Naive thymus-derived CD8-positive, alpha-beta T cell (primary cell): ENCODE measurements around the gene LCNL1. TPM values are rescaled to one million over a fixed set of nuclear protein-coding genes. Genes with fewer than 3 reads are reported as not detected.
A peak's percentile ranks its signal among the peaks of the same experiment; 100 is the strongest.
"Not testable (repeated sequence)": the region's sequence is repeated elsewhere in the genome, so short reads cannot be mapped to it uniquely, and the experiment has no call there.

ENCODE experiments used
- ATAC-seq, 2 donors: fragments of 150-1000 bp; cut with Tn5 transposase in 1 of 2; sonication (Bioruptor Pico), chemical (Tn5 transposase) in 1 of 2; 1 replicate in 1 of 2; 2 replicates in 1 of 2; pipeline ENCODE4 v1.10.0; 2021; ENCODE audit warnings: mild to moderate bottlenecking in 2 of 2, moderate library complexity in 2 of 2
- POLR2A ChIA-PET: fragments of 350-600 bp; sonication (Branson Sonifier 250); formaldehyde crosslinking; loops from one replicate; lab custom pipeline; 2021; ENCODE audit warnings: antibody characterized with exemption; lab: Charles Lee
- DNase-seq, 10 donors: peaks; one replicate each; pipeline versions ENCODE4 v3.0.0 to v3.0.0-alpha.2; 2020 to 2022
- H3K27ac Mint-ChIP-seq, 10 donors: one replicate each; pipeline ENCODE4 v1.8.0; 2020 to 2022; ENCODE audit warnings: mild to moderate bottlenecking in 10 of 10, mixed read lengths in 10 of 10, moderate library complexity in 4 of 10, inconsistent platforms in 1 of 10
- H3K27me3 Mint-ChIP-seq, 5 donors: one replicate each; pipeline ENCODE4 v1.8.0; 2021 to 2022; ENCODE audit warnings: mixed read lengths in 5 of 5
- H3K36me3 Mint-ChIP-seq, 3 donors: one replicate each; pipeline ENCODE4 v1.8.0; 2020 to 2022; ENCODE audit warnings: mixed read lengths in 3 of 3, mild to moderate bottlenecking in 2 of 3, inconsistent platforms in 1 of 3
- H3K4me1 Mint-ChIP-seq, 4 donors: one replicate each; pipeline ENCODE4 v1.8.0; 2021 to 2022; ENCODE audit warnings: mixed read lengths in 4 of 4
- H3K4me3 Mint-ChIP-seq, 10 donors: one replicate each; pipeline ENCODE4 v1.8.0; 2020 to 2022; ENCODE audit warnings: mild to moderate bottlenecking in 10 of 10, mixed read lengths in 10 of 10, moderate library complexity in 6 of 10, inconsistent platforms in 1 of 10
- H3K9me3 Mint-ChIP-seq, 9 donors: one replicate each; pipeline ENCODE4 v1.8.0; 2020 to 2022; ENCODE audit warnings: mixed read lengths in 9 of 9, mild to moderate bottlenecking in 3 of 9, inconsistent platforms in 1 of 9, moderate library complexity in 1 of 9
- polyA plus RNA-seq, 3 donors: library from polyadenylated mRNA; unstranded; fragments of 300-500 nt; fragmentation: Illumina TruSeq; gene quantifications; one replicate each; pipeline ENCODE4 v1.2.3, GENCODE V29; 2021
- total RNA-seq, 8 experiments: library from RNA in 2 of 8; stranded (reverse) in 2 of 8; gene quantifications; one replicate each; pipeline ENCODE4 v1.2.3 and lab custom pipeline; 2021 to 2026

The LCNL1 gene
- total and polyA plus RNA-seq, 5 experiments from 2014 or later: 0.44 to 0.74 TPM; not detected in 3

DNA sequence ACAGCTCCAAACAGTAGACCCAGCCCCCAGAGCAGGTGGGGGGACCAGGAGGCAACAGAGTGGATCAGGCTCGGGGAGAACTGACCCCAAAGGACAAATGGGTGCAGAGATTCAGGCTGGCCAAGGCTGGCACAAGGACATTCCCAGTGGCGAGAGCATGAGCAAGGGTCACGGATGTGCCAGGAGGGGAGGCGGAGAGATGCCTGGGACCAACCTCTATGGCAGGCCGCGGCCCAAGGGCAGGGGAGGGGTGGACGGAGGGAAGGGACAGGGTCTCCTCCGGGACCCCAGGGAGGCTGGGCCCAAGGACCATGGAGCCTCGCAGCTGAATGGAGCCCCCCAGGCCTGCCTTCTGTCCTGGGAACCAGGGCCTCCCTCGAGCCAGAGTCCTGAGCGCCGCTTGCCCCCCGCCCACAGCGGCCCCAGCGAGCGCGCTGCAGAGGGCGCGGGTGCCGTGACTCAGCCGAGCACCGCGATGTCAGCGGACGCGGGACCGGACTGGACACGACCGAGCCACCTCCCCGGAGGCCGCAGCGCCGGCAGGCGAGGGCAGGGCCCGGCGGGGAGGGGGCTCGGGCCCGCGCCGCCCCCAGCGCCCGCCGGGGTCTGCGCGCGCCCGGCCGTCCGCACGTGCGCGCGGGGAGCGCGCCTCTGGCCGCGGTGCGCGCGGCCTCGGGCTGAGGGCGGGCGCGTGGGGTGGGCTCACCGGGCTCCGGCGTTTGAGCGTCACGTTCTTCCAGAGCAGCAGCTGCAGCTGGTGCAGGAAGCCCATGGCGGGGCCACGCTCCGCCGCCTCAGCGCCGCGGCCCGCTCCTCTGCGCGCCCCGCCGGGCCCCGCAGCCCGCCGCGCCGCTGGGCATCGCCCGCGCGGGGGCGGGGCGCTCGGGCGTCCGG is 44.8 kb downstream of the LCNL1 start, which contains the start of gene ABCA2:
Gene ABCA2 (minus strand): TSS at position 869 of the 894 bp plus-strand sequence. CDS start 97 bp downstream, at position 772.
- Mint-ChIP-seq H3K4me1 (peaks cover 18 to 59% (median 47%) of the 10 kb centered on the region in 4 donors), H3K36me3 (no peaks in the 10 kb centered on the region), H3K9me3 (no peaks in the 10 kb centered on the region), H3K27ac (peak within 1 kb of the TSS in 9 of 10 donors; percentile 53 to 89 (median 75)), H3K4me3 (peak within 1 kb of the TSS; percentile 76 to 91 (median 86)), H3K27me3 (no peaks in the 10 kb centered on the region)
- POLR2A ChIA-PET: interaction anchor here (0.6 to 4.9 kb wide), 8 partner anchors 8 to 248 kb away, joined by 3 to 26 read pairs (median 4); partner anchors contain the start of genes C8G, CLIC3 and PAXX
- DNase-seq (no peak), ATAC-seq (no peak)

- Mint-ChIP-seq H3K4me1 (peaks cover 16 to 66% (median 55%) of the 10 kb centered on the region in 4 donors), H3K27ac (peak overlapping the region in 8 of 10 donors; percentile 9 to 88 (median 72)), H3K36me3 (no peaks in the 10 kb centered on the region), H3K27me3 (no peaks in the 10 kb centered on the region), H3K4me3 (peak overlapping the region; percentile 75 to 88 (median 83)), H3K9me3 (no peaks in the 10 kb centered on the region)
- peak; percentile 63 to 77 for ATAC-seq
- POLR2A ChIA-PET: interaction anchor here (0.6 to 4.9 kb wide), 11 partner anchors 9 to 239 kb away, joined by 3 to 26 read pairs (median 3); partner anchors contain the start of genes C8G, CLIC3, FBXW5 and MAN1B1
- DNase-seq: peak; percentile 32 to 80 (median 64)
Measured at GRCh38 chr9:137028263-137029057, 45.7 kb downstream of the LCNL1 start.

DNA sequence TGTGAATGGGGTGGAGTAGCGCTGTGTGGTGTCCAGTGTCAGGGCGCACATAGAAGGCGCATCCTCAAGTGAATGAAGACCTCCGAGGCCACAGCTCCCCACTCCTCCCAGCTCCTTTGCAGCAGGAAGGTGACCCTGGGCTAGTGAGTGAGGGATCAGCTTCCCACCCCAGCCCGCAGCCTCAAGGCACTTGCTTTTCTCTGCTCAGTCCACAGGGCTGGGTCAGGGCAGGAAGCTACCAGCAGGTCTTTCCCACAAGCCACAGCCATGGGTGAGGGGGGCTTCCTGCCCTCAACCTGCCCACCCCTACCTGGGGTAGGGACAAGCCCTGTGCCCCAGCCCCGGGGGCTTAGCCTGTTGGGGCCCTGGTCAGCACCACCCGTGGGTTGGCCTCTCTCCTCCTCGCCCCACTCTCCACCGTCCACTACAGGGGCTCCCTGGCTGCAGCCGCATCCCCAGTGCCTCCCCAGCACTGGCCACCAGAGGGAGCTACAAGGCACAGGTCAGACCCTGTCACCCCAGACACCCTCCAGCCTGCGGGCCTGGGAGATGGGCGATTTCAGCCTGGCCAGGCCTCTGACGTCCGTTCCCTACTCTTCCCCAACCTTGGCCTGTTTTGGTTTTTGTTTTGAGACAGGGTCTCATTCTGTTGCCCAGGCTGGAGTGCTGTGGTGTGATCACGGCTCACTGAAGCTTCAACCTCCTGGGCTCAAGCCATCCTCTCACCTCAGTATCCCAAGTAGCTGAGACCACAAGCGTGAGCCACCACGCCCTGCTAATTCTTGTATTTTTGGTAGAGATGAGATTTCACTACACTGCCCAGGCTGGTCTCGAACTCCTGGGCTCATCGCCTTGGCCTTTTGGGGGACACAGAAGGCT is 46.5 kb downstream of the LCNL1 start:
- H3K4me3 Mint-ChIP-seq: peak overlapping the region; percentile 75 to 88 (median 83)
- H3K27ac Mint-ChIP-seq: peak overlapping the region; percentile 56 to 88 (median 72)
- ATAC-seq (peak; percentile 15 to 29), DNase-seq (peak; percentile 29 to 76 (median 62))
- no peaks in the 10 kb centered on the region for H3K9me3 Mint-ChIP-seq
- H3K4me1 Mint-ChIP-seq: peaks cover 16 to 68% (median 61%) of the 10 kb centered on the region in 4 donors
- H3K27me3 Mint-ChIP-seq: no peaks in the 10 kb centered on the region
- POLR2A ChIA-PET: interaction anchor here (0.6 to 4.9 kb wide), 12 partner anchors 29 to 240 kb away, joined by 3 to 26 read pairs (median 3); partner anchors contain the start of genes C8G, CLIC3, FBXW5 and MAN1B1
- no peaks in the 10 kb centered on the region for H3K36me3 Mint-ChIP-seq

- Mint-ChIP-seq H3K4me1 (peaks cover 22 to 72% (median 67%) of the 10 kb centered on the region in 4 donors), H3K27me3 (no peaks in the 10 kb centered on the region), H3K36me3 (no peaks in the 10 kb centered on the region), H3K4me3 (peak overlapping the region; percentile 76 to 88 (median 82)), H3K27ac (peak overlapping the region in 7 of 10 donors; percentile 57 to 89 (median 81)), H3K9me3 (no peaks in the 10 kb centered on the region)
- ATAC-seq (no peak), DNase-seq (no peak)
- POLR2A ChIA-PET: interaction anchor here (0.6 to 2.6 kb wide), 9 partner anchors 30 to 242 kb away, joined by 3 to 13 read pairs (median 3); partner anchors contain the start of genes CLIC3, FBXW5, MAN1B1 and PAXX
Measured at GRCh38 chr9:137030006-137030405, 47.2 kb downstream of the LCNL1 start.

DNA sequence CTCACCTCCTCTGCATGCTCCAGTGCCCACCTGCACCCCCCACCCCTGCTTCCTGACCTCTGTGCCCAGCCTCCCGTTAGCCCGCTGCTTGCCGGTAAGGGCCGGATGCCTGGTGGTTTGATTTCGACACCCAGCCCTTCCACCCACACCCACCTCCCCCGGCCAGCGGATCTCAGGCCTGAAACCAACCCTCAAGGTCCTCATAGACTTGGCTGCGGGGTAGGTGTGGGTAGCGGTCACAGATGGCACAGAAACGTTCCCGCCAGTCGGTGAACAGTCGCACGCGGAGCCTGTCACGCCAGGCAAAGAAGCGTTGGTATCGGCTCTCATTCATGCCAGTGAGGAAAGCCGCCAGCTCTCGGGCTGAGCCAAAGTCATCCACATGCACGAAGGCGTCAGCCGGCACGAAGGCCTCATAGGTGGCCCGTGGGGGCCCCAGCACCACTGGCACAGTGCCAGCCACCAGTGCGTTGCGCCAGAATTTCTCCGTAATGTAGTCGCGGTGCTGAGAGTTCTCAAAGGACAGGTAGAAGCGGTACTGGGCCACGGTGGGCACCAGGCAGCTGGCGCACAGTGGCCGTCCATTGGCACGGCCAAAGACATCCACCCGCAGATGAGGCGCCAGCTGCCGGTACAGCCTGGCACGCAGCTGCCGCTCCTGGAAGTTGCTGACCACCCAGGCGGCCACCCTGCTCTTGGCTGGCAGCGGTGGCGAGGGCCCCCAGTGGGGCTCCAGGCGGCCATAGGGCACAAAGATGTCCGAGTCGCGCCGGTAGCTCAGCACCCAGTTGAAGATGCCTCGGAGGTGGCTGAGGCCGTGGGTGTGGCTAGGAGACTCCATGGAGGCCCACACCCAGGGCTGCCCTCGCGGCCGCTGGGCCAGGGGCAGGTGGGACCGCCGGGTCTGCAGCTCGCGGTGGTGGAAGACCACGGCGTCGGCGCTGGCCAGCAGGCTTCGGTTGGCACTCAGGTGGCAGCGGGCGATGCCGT is 48.0 kb downstream of the LCNL1 start:
- DNase-seq: peak in 2 of 10 donors; percentile 31 to 56
- H3K36me3 Mint-ChIP-seq: no peaks in the 10 kb centered on the region
- no peaks in the 10 kb centered on the region for H3K27me3 Mint-ChIP-seq
- ATAC-seq: no peak
- peak overlapping the region; percentile 66 to 88 (median 80) for H3K4me3 Mint-ChIP-seq
- H3K4me1 Mint-ChIP-seq: peaks cover 26 to 74% (median 70%) of the 10 kb centered on the region in 4 donors
- no peaks in the 10 kb centered on the region for H3K9me3 Mint-ChIP-seq
- peak overlapping the region in 9 of 10 donors; percentile 57 to 89 (median 72) for H3K27ac Mint-ChIP-seq
- POLR2A ChIA-PET: interaction anchor here (0.9 to 2.6 kb wide), 7 partner anchors 35 to 243 kb away, joined by 4 to 13 read pairs (median 5); partner anchors contain the start of genes CLIC3, MAN1B1, PAXX and RABL6

DNA sequence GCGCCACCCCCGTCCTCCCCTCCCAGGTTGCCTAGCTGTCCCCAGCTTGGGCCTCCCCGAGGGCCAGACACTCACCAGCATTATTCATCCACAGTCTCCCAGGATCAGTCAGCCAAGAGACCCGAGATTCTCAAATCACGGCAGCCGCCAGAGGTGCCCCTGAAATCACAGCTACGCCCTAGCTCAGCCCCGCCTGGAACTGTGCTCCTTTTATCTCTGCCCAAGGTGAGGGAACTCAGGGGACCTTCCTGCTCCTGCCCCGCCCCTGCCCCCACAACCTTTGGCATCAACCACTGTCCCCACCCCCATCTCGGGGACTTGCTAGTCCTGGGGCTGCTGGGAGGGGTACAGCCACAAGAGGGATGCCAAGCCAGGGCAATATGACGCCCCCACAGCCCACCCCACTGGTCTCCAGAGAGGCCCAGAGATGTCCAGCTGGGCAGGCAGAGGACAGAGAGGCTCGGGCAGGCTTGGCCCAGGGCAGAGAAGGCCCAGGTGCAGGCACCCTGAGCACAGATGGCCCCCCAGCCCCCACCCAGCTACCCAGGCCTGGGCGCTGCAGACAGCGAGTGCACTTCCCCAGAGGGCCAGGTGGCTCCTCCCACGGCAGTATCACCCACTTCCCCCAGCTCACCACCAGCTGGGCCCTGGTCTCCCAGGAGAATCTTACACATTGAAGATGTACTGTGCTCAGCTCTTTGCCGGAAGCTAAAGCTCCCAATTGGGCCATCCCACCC is 49.3 kb downstream of the LCNL1 start, which contains the start of gene FUT7:
Gene FUT7 (minus strand): TSS at position 185 of the 737 bp plus-strand sequence. CDS start 97 bp downstream, at position 88.
- Mint-ChIP-seq H3K36me3 (no peaks in the 10 kb centered on the region), H3K4me3 (peak within 1 kb of the TSS; percentile 72 to 92 (median 81)), H3K27me3 (no peaks in the 10 kb centered on the region), H3K4me1 (peaks cover 24 to 66% (median 61%) of the 10 kb centered on the region in 4 donors), H3K27ac (peak within 1 kb of the TSS in 9 of 10 donors; percentile 79 to 92 (median 83)), H3K9me3 (no peaks in the 10 kb centered on the region)
- ATAC-seq (peak in 1 of 2 donors; percentile 26), DNase-seq (peak in 5 of 10 donors; percentile 30 to 44 (median 33))
- POLR2A ChIA-PET: interaction anchor here (1.5 to 1.9 kb wide), 2 partner anchors 36 to 39 kb away, joined by 5 to 7 read pairs; partner anchors contain the start of genes CLIC3 and PAXX

GRCh38 chr9:137032858-137033257 is 50.1 kb downstream of the LCNL1 start:
- Mint-ChIP-seq H3K36me3 (no peaks in the 10 kb centered on the region), H3K4me3 (peak overlapping the region in 6 of 10 donors; percentile 3 to 84 (median 43)), H3K27ac (peak overlapping the region in 7 of 10 donors; percentile 14 to 80 (median 49)), H3K27me3 (no peaks in the 10 kb centered on the region), H3K9me3 (no peaks in the 10 kb centered on the region), H3K4me1 (peaks cover 24 to 61% (median 57%) of the 10 kb centered on the region in 4 donors)
- ATAC-seq (no peak), DNase-seq (no peak)
- POLR2A ChIA-PET: interaction anchor here (1.0 to 3.2 kb wide), 3 partner anchors 8 to 208 kb away, joined by 3 to 16 read pairs (median 5); partner anchors contain the start of genes PAXX and TUBB4B

DNA sequence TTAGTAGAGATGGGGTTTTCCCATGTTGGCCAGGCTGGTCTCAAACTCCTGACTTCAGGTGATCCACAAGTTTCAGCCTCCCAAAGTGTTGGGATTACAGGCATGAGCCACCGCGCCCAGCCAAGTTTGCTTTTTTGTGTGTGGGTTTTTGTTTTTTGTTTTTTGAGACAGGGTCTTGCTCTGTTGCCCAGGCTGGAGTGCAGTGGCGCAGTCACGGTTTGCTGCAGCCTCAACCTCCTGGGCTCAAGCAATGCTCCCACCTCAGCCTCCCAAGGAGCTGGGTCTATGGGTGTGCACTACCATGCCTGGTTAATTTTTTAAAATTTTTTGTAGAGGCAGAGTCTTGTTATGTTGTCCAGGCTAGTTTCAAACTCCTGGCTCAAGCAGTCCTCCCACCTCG is 50.7 kb downstream of the LCNL1 start:
- H3K4me1 Mint-ChIP-seq: peaks cover 24 to 61% (median 57%) of the 10 kb centered on the region in 4 donors
- not testable (repeated sequence) for H3K27me3 Mint-ChIP-seq

GRCh38 chr9:137034039-137034708 is 51.4 kb downstream of the LCNL1 start:
- Mint-ChIP-seq H3K4me3 (peak overlapping the region; percentile 65 to 89 (median 78)), H3K9me3 (no peaks in the 10 kb centered on the region), H3K4me1 (peaks cover 24 to 59% (median 51%) of the 10 kb centered on the region in 4 donors), H3K36me3 (no peaks in the 10 kb centered on the region), H3K27me3 (peaks cover 0 to 2% (median 0%) of the 10 kb centered on the region in 5 donors), H3K27ac (peak overlapping the region in 9 of 10 donors; percentile 19 to 88 (median 79))
- DNase-seq: no peak
- no peak for ATAC-seq
- POLR2A ChIA-PET: interaction anchor here (0.7 to 3.2 kb wide), 17 partner anchors 10 to 306 kb away, joined by 3 to 17 read pairs (median 5); partner anchors contain the start of genes AJM1, CLIC3, FBXW5 and MAN1B1

More for the DNA sequence above, 50.7 kb downstream of the LCNL1 start:
- Mint-ChIP-seq H3K4me3 (peak overlapping the region in 6 of 10 donors; percentile 19 to 84 (median 46)), H3K27ac (peak overlapping the region in 5 of 10 donors; percentile 14 to 80 (median 65))
- POLR2A ChIA-PET: interaction anchor here (1.0 to 3.2 kb wide), 4 partner anchors 9 to 243 kb away, joined by 3 to 16 read pairs (median 5); partner anchors contain the start of genes PAXX, TMEM141 and TUBB4B
- H3K36me3 Mint-ChIP-seq, ATAC-seq, H3K9me3 Mint-ChIP-seq, DNase-seq: not testable (repeated sequence)
